Gastroesophageal sphincter (tissue), 3 donors: Measurements from ENCODE around the gene TMEM178B.

Source experiments
- CTCF ChIP-seq, 4 experiments: fragments of 200-600 bp in 2 of 4; fragments of 450-650 bp in 2 of 4; sonication (generic) in 1 of 4; IDR thresholded peaks; one replicate each; pipeline ENCODE4 v1.5.1; 2017 to 2019; ENCODE audit warnings: antibody characterized with exemption in 4 of 4, mild to moderate bottlenecking in 2 of 4, moderate library complexity in 2 of 4
- EP300 ChIP-seq: sonication (generic); formaldehyde crosslinking; IDR thresholded peaks from one replicate; pipeline ENCODE4 v1.6.1; 2017; ENCODE audit warnings: antibody characterized with exemption, mild to moderate bottlenecking
- POLR2A ChIP-seq, 2 donors: fragments of 450-650 bp; IDR thresholded peaks; one replicate each; pipeline ENCODE4 v1.6.1; 2017; ENCODE audit warnings: antibody characterized with exemption in 2 of 2, mild to moderate bottlenecking in 2 of 2, moderate library complexity in 1 of 2
- POLR2AphosphoS5 ChIP-seq: sonication (generic); formaldehyde crosslinking; IDR thresholded peaks from one replicate; pipeline ENCODE4 v1.6.1; 2017; ENCODE audit warnings: antibody characterized with exemption

- TF ChIP-seq POLR2AphosphoS5: no peak
- TF ChIP-seq CTCF (IDR thresholded peaks at IDR 0.05): no peak
- TF ChIP-seq EP300: no peak
- no peak for TF ChIP-seq POLR2A (IDR thresholded peaks at IDR 0.05)
Observed at GRCh38 chr7:141411133-141411532, 337.3 kb downstream of the TMEM178B start.
